ENCODE measurements around the gene CDR2L. TPM values are rescaled to one million over a fixed set of nuclear protein-coding genes. Genes with fewer than 3 reads are reported as not detected.
"Not testable (repeated sequence)": the region's sequence is repeated elsewhere in the genome, so short reads cannot be mapped to it uniquely, and the experiment has no call there.

The CDR2L gene
- total RNA-seq, 2 experiments from 2014 or later: 0.08 TPM; not detected in 1

DNA sequence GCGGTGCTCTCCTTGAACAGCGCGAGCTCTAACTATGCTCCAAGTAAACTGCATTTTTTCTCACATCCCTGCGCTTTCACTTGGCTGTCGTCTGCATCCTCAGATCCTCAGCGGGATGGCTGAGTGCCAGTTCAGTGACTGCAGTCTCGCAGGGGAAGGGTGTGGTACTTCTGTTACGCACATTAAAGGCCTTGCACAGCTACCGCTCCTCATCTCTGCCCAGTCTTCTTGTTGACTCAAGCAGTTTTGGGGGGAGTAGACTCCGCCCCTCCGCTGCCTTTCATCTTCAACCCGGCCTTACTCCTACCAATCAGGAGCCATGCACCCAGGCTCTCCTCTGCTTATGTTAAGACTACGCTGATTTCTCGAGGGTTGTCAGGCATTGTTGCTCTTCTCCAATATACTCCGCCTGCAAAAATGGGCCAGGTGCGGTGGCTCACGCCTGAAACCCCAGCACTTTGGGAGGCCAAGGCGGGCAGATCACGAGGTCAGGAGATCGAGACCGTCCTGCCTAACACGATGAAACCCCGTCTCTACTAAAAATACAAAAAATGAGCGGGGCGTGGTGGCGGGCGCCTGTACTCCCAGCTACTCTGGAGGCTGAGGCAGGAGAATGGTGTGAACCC, 49.3 kb downstream of the CDR2L start:
- Histone ChIP-seq H3K9me3 (ENCODE audit: control insufficient read depth in 1 of 2, insufficient read depth in 1 of 2, low read length in 2 of 2) (no peaks in the 10 kb centered on the region), H3K27ac (ENCODE audit: low read depth in 1 of 2, low read length in 2 of 2) (peak overlapping the region; percentile 57 to 73), H3K4me3 (ENCODE audit: low read length) (peak overlapping the region; percentile 27), H3K36me3 (ENCODE audit: insufficient read depth, low read length) (peaks cover 33% of the 10 kb centered on the region), H3K4me1 (ENCODE audit: insufficient read depth, low read length) (peaks cover 56% of the 10 kb centered on the region), H3K27me3 (ENCODE audit: control insufficient read depth in 1 of 2, insufficient read depth in 2 of 2, low read length in 2 of 2) (no peaks in the 10 kb centered on the region)
- peaks cover 74% of the 10 kb centered on the region for H3K36me3 Mint-ChIP-seq (ENCODE audit: low read depth)
- POLR2A ChIA-PET: interaction anchor here (0.6 to 4.0 kb wide), 19 partner anchors 11 to 743 kb away, joined by 3 to 71 read pairs (median 4); partner anchors contain the start of genes ARMC7, ATP5PD, FDXR and HID1
- peak overlapping the region; percentile 98 for H3K27ac Mint-ChIP-seq
- H3K9me3 Mint-ChIP-seq: no peaks in the 10 kb centered on the region
- CTCF ChIA-PET: interaction anchor here (0.7 to 3.7 kb wide), 5 partner anchors 18 to 234 kb away, joined by 3 to 21 read pairs (median 3); partner anchors contain the start of genes MIF4GD and MRPL58
- TF ChIP-seq, protein P1, sequence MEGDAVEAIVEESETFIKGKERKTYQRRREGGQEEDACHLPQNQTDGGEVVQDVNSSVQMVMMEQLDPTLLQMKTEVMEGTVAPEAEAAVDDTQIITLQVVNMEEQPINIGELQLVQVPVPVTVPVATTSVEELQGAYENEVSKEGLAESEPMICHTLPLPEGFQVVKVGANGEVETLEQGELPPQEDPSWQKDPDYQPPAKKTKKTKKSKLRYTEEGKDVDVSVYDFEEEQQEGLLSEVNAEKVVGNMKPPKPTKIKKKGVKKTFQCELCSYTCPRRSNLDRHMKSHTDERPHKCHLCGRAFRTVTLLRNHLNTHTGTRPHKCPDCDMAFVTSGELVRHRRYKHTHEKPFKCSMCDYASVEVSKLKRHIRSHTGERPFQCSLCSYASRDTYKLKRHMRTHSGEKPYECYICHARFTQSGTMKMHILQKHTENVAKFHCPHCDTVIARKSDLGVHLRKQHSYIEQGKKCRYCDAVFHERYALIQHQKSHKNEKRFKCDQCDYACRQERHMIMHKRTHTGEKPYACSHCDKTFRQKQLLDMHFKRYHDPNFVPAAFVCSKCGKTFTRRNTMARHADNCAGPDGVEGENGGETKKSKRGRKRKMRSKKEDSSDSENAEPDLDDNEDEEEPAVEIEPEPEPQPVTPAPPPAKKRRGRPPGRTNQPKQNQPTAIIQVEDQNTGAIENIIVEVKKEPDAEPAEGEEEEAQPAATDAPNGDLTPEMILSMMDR (IDR thresholded peaks at IDR 0.05): no peak
- H3K4me3 Mint-ChIP-seq: peak overlapping the region; percentile 89
- DNase-seq (peak; percentile 87 to 98 (median 92)), ATAC-seq (ENCODE audit: poor library complexity) (peak; percentile 79)
- intact Hi-C loops (cut with DNase I, micrococcal nuclease): loop anchor here (1.0 to 5.0 kb wide), 3 partner anchors 10 to 41 kb away; partner anchors contain the start of genes ATP5PD (in 1 of the 2) and KCTD2 (in 1 of the 2)
- H3K27me3 Mint-ChIP-seq: peaks cover 27% of the 10 kb centered on the region
- peaks cover 57% of the 10 kb centered on the region for H3K4me1 Mint-ChIP-seq (ENCODE audit: low read depth)

GRCh38 chr17:75039238-75039637, 51.8 kb downstream of the CDR2L start:
- H3K27ac ChIP-seq (ENCODE audit: low read depth in 1 of 2, low read length in 2 of 2): no peak overlapping the region
- H3K27ac Mint-ChIP-seq: peak overlapping the region; percentile 73
- ChIA-PET POLR2A (interaction anchor here (1.0 kb wide), 1 partner anchor 14 kb away, joined by 3 read pairs; no protein-coding TSS in a partner anchor), CTCF (interaction anchor here (1.6 kb wide), 1 partner anchor 8 kb away, joined by 5 read pairs; the partner anchor contains the start of genes ATP5PD and KCTD2)
- TF ChIP-seq, protein P1 (IDR thresholded peaks at IDR 0.05): no peak
- H3K9me3 Mint-ChIP-seq: no peaks in the 10 kb centered on the region
- peaks cover 41% of the 10 kb centered on the region for H3K36me3 ChIP-seq (ENCODE audit: insufficient read depth, low read length)
- H3K4me3 ChIP-seq (ENCODE audit: low read length): no peak overlapping the region
- H3K4me3 Mint-ChIP-seq: no peak overlapping the region
- intact Hi-C loops (cut with DNase I, micrococcal nuclease): loop anchor here in 1 of 2 experiments (5.0 kb wide), 1 partner anchor 38 kb away; no protein-coding TSS in a partner anchor
- peaks cover 33% of the 10 kb centered on the region for H3K4me1 ChIP-seq (ENCODE audit: insufficient read depth, low read length)
- DNase-seq (no peak), ATAC-seq (ENCODE audit: poor library complexity) (no peak)
- H3K36me3 Mint-ChIP-seq (ENCODE audit: low read depth): peaks cover 66% of the 10 kb centered on the region
- peaks cover 14% of the 10 kb centered on the region for H3K27me3 Mint-ChIP-seq
- H3K9me3 ChIP-seq (ENCODE audit: control insufficient read depth in 1 of 2, insufficient read depth in 1 of 2, low read length in 2 of 2): no peaks in the 10 kb centered on the region
- H3K4me1 Mint-ChIP-seq (ENCODE audit: low read depth): peaks cover 36% of the 10 kb centered on the region
- H3K27me3 ChIP-seq (ENCODE audit: control insufficient read depth in 1 of 2, insufficient read depth in 2 of 2, low read length in 2 of 2): no peaks in the 10 kb centered on the region

DNA sequence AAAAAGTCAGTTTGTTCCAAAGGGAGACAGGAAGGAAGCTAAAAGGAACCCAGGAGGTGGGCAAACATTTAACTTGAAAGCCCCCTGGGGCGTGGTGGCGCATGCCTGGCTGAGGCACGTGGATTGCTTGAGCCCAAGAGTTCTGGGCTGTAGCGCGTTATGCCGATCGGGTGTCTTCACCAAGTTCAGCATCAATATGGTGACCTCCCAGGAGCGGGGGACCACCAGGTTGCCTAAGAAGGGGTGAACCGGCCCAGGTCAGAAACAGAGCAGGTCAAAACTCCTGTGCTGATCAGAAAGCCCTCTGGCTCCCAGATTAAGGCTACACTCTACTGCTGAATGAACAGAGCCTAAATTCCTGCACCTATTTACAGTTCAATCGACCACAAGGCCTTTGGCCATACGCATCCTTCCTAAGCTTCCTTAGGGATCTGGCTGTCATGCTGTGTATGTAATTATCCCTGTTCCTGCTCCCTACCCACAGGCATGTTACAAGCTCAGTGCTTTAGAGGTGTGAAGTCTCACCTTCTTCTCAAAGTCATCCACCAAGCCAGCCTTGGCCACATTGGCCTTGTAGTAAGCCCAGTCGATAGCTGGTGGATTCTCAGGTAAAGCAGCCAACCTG, 54.3 kb downstream of the CDR2L start:
- Mint-ChIP-seq H3K4me1 (ENCODE audit: low read depth) (peaks cover 34% of the 10 kb centered on the region), H3K36me3 (ENCODE audit: low read depth) (peaks cover 57% of the 10 kb centered on the region), H3K9me3 (no peaks in the 10 kb centered on the region), H3K27me3 (no peaks in the 10 kb centered on the region), H3K27ac (peak overlapping the region; percentile 13), H3K4me3 (no peak overlapping the region)
- no peak for ATAC-seq (ENCODE audit: poor library complexity)
- TF ChIP-seq, protein P1 (IDR thresholded peaks at IDR 0.05): no peak
- H3K27ac ChIP-seq (ENCODE audit: low read depth in 1 of 2, low read length in 2 of 2): no peak overlapping the region
- DNase-seq: no peak
- intact Hi-C loops (cut with DNase I, micrococcal nuclease): no loop called here
- no peak overlapping the region for H3K4me3 ChIP-seq (ENCODE audit: low read length)
- H3K27me3 ChIP-seq (ENCODE audit: control insufficient read depth in 1 of 2, insufficient read depth in 2 of 2, low read length in 2 of 2): no peaks in the 10 kb centered on the region
- peaks cover 41% of the 10 kb centered on the region for H3K36me3 ChIP-seq (ENCODE audit: insufficient read depth, low read length)
- H3K9me3 ChIP-seq (ENCODE audit: control insufficient read depth in 1 of 2, insufficient read depth in 1 of 2, low read length in 2 of 2): no peaks in the 10 kb centered on the region
- CTCF ChIA-PET: interaction anchor here (1.2 kb wide), 1 partner anchor 130 kb away, joined by 3 read pairs; no protein-coding TSS in a partner anchor
- POLR2A ChIA-PET: no interaction called here
- peaks cover 15% of the 10 kb centered on the region for H3K4me1 ChIP-seq (ENCODE audit: insufficient read depth, low read length)

DNA sequence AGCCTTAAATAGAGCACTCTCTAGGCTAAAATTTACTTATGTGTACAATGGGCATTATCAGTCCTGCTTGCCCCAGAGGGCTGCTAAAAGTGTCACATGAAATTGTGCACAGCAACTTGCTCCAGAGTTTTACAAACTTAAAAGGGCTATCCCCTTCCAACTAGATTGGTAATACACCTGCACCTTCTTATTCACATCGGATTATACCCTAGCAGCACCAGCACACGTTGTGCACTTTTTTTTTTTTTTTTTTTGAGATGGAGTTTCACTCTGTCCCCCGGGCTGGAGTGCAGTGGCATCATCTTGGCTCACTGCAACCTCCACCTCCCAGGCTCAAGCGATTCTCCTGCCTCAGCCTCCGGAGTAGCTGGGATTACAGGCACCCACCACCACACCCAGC, 56.4 kb downstream of the CDR2L start:
- H3K4me3 ChIP-seq (ENCODE audit: low read length); ATAC-seq (ENCODE audit: poor library complexity); H3K9me3 ChIP-seq (ENCODE audit: control insufficient read depth in 1 of 2, insufficient read depth in 1 of 2, low read length in 2 of 2); H3K27ac Mint-ChIP-seq; H3K27me3 Mint-ChIP-seq; H3K9me3 Mint-ChIP-seq; intact Hi-C loops (cut with DNase I, micrococcal nuclease); DNase-seq; H3K27ac ChIP-seq (ENCODE audit: low read depth in 1 of 2, low read length in 2 of 2); CTCF ChIA-PET; H3K27me3 ChIP-seq (ENCODE audit: control insufficient read depth in 1 of 2, insufficient read depth in 2 of 2, low read length in 2 of 2); POLR2A ChIA-PET: not testable (repeated sequence)
- peak overlapping the region; percentile 15 for H3K4me3 Mint-ChIP-seq
- H3K4me1 Mint-ChIP-seq (ENCODE audit: low read depth): peaks cover 38% of the 10 kb centered on the region
- H3K36me3 Mint-ChIP-seq (ENCODE audit: low read depth): peaks cover 58% of the 10 kb centered on the region
- Histone ChIP-seq H3K4me1 (ENCODE audit: insufficient read depth, low read length) (peaks cover 20% of the 10 kb centered on the region), H3K36me3 (ENCODE audit: insufficient read depth, low read length) (peaks cover 35% of the 10 kb centered on the region)
